Neural cell (in vitro differentiated cells): ENCODE results near the gene NGEF. TPM values are rescaled to one million over a fixed set of nuclear protein-coding genes. Genes with fewer than 3 reads are reported as not detected.

Experiments
- H2AFZ ChIP-seq: fragments of 200-600, 300-800 bp; sonication (generic), shearing (Covaris generic); 2 replicates; pipeline ENCODE4 v1.6.0; 2014; ENCODE audit warnings: low read depth, mild to moderate bottlenecking, antibody characterized with exemption, low read length, moderate library complexity
- H3F3A ChIP-seq: fragments of 200-600 bp; shearing (Covaris generic); 2 replicates; pipeline ENCODE4 v1.6.1; 2016; ENCODE audit warnings: mild to moderate bottlenecking, moderate library complexity, mixed read lengths, antibody characterized with exemption, low read length; ENCODE audit not compliant: insufficient read depth, poor library complexity, severe bottlenecking
- H3K27ac ChIP-seq: fragments of 200-600, 300-800 bp; sonication (generic), shearing (Covaris generic); 2 replicates; pipeline ENCODE4 v1.5.1; 2014; ENCODE audit warnings: mild to moderate bottlenecking, low read length, moderate library complexity
- H3K27me3 ChIP-seq: fragments of 300-800, 200-600 bp; sonication (generic), shearing (Covaris generic); 2 replicates; pipeline ENCODE4 v1.6.0; 2014; ENCODE audit warnings: mild to moderate bottlenecking, low read depth, low read length, moderate library complexity; ENCODE audit not compliant: insufficient read depth
- H3K36me3 ChIP-seq: fragments of 300-800, 200-600 bp; sonication (generic), shearing (Covaris generic); 2 replicates; pipeline ENCODE4 v1.5.1; 2014; ENCODE audit warnings: mild to moderate bottlenecking, antibody characterized with exemption, low read length, moderate library complexity; ENCODE audit not compliant: insufficient read depth
- H3K4me2 ChIP-seq: fragments of 300-800, 200-600 bp; sonication (generic), shearing (Covaris generic); 2 replicates; pipeline ENCODE4 v1.6.0; 2014; ENCODE audit warnings: mild to moderate bottlenecking, low read length
- H3K4me3 ChIP-seq: fragments of 300-800, 200-600 bp; sonication (generic), shearing (Covaris generic); 2 replicates; pipeline ENCODE4 v1.5.1; 2014; ENCODE audit warnings: mild to moderate bottlenecking, low read length, moderate library complexity
- H3K79me2 ChIP-seq: fragments of 200-600 bp; shearing (Covaris generic); replicated peaks from 2 replicates; pipeline ENCODE4 v1.6.0; 2014; ENCODE audit warnings: mild to moderate bottlenecking, low read length, moderate library complexity; ENCODE audit not compliant: insufficient read depth
- H3K9ac ChIP-seq: fragments of 300-800, 200-600 bp; sonication (generic), shearing (Covaris generic); 2 replicates; pipeline ENCODE4 v1.6.1; 2016; ENCODE audit warnings: mild to moderate bottlenecking, low read length, mixed read lengths
- H3K9me2 ChIP-seq: fragments of 200-600 bp; shearing (Covaris generic); 2 replicates; pipeline ENCODE4 v1.6.1; 2016; ENCODE audit warnings: mild to moderate bottlenecking, low read length, mixed read lengths; ENCODE audit not compliant: insufficient read depth
- H3K9me3 ChIP-seq: fragments of 200-600, 300-800 bp; sonication (generic), shearing (Covaris generic); 2 replicates; pipeline ENCODE4 v1.6.1; 2016; ENCODE audit warnings: mild to moderate bottlenecking, mixed run types, low read length, moderate library complexity, mixed read lengths
- H4K20me1 ChIP-seq: fragments of 200-600 bp; shearing (Covaris generic); 2 replicates; pipeline ENCODE4 v1.6.1; 2016; ENCODE audit warnings: mild to moderate bottlenecking, mixed run types; ENCODE audit not compliant: insufficient read depth
- EP300 ChIP-seq: fragments of 450-650 bp; conservative IDR thresholded peaks from 2 replicates; pipeline ENCODE4 v1.6.1; 2014; ENCODE audit warnings: antibody characterized with exemption, mild to moderate bottlenecking, moderate library complexity; ENCODE audit not compliant: poor library complexity, severe bottlenecking
- EZH2 ChIP-seq: fragments of 200-600, 300-800 bp; shearing (Covaris generic), sonication (generic); IDR thresholded peaks from 2 replicates; pipeline ENCODE4 v1.6.1; 2014; ENCODE audit warnings: antibody characterized with exemption, low read length, borderline replicate concordance, mild to moderate bottlenecking; ENCODE audit not compliant: insufficient read depth, poor library complexity, severe bottlenecking
- MXI1 ChIP-seq: fragments of 450-650 bp; conservative IDR thresholded peaks from 2 replicates; pipeline ENCODE4 v1.6.1; 2014; ENCODE audit warnings: antibody characterized with exemption, mild to moderate bottlenecking; ENCODE audit not compliant: poor library complexity, severe bottlenecking
- POLR2AphosphoS5 ChIP-seq: IDR thresholded peaks from 2 replicates; pipeline ENCODE4 v1.6.1; 2012
- RAD21 ChIP-seq: fragments of 450-650 bp; conservative IDR thresholded peaks from 2 replicates; pipeline ENCODE4 v1.6.1; 2014; ENCODE audit warnings: antibody characterized with exemption, mild to moderate bottlenecking, moderate library complexity
- SMC3 ChIP-seq: fragments of 450-650 bp; conservative IDR thresholded peaks from 2 replicates; pipeline ENCODE4 v1.6.1; 2014; ENCODE audit warnings: antibody characterized with exemption, mild to moderate bottlenecking, moderate library complexity; ENCODE audit not compliant: poor library complexity
- TAF1 ChIP-seq: IDR thresholded peaks from 2 replicates; pipeline ENCODE4 v1.6.1; 2012; ENCODE audit warnings: low read depth
- polyA plus RNA-seq: library from polyadenylated mRNA; depleted of rRNA; stranded (reverse); fragments of >200 nt; gene quantifications from 2 replicates; pipeline ENCODE4 v1.2.3, GENCODE V29; 2014
- TF ChIP-seq, protein P1 (sequence below): fragments of 450-650 bp; IDR thresholded peaks from 2 replicates; pipeline ENCODE4 v1.5.1; 2014; ENCODE audit warnings: antibody characterized with exemption, mild to moderate bottlenecking, moderate library complexity; ENCODE audit not compliant: poor library complexity, severe bottlenecking
- TF ChIP-seq, protein P2 (sequence below): IDR thresholded peaks from 2 replicates; pipeline ENCODE4 v1.6.1; 2012; ENCODE audit warnings: borderline replicate concordance

The NGEF gene
- polyA plus RNA-seq, 1 donor from 2014 or later, result 5.2 TPM

DNA sequence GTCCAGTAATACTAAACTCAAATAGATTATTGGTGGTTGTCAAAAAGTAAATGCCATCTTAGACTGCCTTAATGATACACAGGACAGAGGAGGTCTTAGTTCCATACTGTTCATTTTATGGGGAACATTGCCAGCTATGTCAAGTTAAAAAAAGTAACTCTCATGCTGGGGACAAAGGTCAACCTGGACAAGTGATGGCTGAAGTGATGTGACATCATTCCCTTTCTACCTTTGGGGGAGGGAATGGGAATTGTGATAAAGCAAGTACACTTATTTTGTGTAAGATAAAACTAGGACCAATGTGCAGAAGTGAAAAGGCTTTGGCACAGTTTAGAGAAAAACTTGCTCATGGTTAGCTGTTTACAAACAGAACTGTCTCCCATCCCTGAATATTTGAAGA is 167.0 kb downstream of the NGEF start:
- no peaks in the 10 kb centered on the region for H3K79me2 ChIP-seq
- TF ChIP-seq, protein P1, sequence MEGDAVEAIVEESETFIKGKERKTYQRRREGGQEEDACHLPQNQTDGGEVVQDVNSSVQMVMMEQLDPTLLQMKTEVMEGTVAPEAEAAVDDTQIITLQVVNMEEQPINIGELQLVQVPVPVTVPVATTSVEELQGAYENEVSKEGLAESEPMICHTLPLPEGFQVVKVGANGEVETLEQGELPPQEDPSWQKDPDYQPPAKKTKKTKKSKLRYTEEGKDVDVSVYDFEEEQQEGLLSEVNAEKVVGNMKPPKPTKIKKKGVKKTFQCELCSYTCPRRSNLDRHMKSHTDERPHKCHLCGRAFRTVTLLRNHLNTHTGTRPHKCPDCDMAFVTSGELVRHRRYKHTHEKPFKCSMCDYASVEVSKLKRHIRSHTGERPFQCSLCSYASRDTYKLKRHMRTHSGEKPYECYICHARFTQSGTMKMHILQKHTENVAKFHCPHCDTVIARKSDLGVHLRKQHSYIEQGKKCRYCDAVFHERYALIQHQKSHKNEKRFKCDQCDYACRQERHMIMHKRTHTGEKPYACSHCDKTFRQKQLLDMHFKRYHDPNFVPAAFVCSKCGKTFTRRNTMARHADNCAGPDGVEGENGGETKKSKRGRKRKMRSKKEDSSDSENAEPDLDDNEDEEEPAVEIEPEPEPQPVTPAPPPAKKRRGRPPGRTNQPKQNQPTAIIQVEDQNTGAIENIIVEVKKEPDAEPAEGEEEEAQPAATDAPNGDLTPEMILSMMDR, result no peak
- TF ChIP-seq, protein P2, sequence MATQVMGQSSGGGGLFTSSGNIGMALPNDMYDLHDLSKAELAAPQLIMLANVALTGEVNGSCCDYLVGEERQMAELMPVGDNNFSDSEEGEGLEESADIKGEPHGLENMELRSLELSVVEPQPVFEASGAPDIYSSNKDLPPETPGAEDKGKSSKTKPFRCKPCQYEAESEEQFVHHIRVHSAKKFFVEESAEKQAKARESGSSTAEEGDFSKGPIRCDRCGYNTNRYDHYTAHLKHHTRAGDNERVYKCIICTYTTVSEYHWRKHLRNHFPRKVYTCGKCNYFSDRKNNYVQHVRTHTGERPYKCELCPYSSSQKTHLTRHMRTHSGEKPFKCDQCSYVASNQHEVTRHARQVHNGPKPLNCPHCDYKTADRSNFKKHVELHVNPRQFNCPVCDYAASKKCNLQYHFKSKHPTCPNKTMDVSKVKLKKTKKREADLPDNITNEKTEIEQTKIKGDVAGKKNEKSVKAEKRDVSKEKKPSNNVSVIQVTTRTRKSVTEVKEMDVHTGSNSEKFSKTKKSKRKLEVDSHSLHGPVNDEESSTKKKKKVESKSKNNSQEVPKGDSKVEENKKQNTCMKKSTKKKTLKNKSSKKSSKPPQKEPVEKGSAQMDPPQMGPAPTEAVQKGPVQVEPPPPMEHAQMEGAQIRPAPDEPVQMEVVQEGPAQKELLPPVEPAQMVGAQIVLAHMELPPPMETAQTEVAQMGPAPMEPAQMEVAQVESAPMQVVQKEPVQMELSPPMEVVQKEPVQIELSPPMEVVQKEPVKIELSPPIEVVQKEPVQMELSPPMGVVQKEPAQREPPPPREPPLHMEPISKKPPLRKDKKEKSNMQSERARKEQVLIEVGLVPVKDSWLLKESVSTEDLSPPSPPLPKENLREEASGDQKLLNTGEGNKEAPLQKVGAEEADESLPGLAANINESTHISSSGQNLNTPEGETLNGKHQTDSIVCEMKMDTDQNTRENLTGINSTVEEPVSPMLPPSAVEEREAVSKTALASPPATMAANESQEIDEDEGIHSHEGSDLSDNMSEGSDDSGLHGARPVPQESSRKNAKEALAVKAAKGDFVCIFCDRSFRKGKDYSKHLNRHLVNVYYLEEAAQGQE, result no peak
- TF ChIP-seq RAD21 (no peak), POLR2AphosphoS5 (no peak), SMC3 (no peak), EP300 (no peak), EZH2 (no peak), TAF1 (no peak), MXI1 (no peak)
- no peaks in the 10 kb centered on the region for H4K20me1 ChIP-seq
- no peaks in the 10 kb centered on the region for H3K27me3 ChIP-seq
- H3K36me3 ChIP-seq, result peaks cover 11% of the 10 kb centered on the region
- no peaks in the 10 kb centered on the region for H3K9me2 ChIP-seq
- no peak overlapping the region for H3K4me3 ChIP-seq
- no peaks in the 10 kb centered on the region for H3K9me3 ChIP-seq
- no peak overlapping the region for H3K4me2 ChIP-seq
- H3K27ac ChIP-seq, result no peak overlapping the region
- H3K9ac ChIP-seq, result no peak overlapping the region
- H3F3A ChIP-seq, result no peaks in the 10 kb centered on the region
- H2AFZ ChIP-seq, result no peak overlapping the region

DNA sequence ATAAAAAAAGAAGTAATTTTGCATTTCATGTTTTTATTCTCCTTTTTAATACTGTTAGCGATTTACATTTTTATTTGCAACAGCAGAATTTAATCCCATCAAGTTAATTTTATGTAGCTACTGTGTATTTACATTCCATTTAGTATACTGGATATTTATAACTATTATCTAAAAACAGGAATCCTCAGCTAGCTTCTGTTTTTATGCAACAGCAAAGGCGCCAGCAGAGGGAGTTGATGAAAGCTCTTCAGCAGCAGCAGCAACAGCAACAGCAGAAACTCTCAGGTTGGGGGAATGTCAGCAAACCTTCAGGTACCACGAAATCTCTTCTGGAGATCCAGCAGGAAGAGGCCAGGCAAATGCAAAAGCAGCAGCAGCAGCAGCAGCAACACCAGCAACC is 169.2 kb downstream of the NGEF start:
- Histone ChIP-seq H3K9me2 (no peaks in the 10 kb centered on the region), H3F3A (no peaks in the 10 kb centered on the region), H3K9me3 (no peaks in the 10 kb centered on the region), H3K36me3 (peaks cover 16% of the 10 kb centered on the region), H3K27ac (no peak overlapping the region), H3K4me2 (no peak overlapping the region), H3K9ac (no peak overlapping the region), H3K27me3 (no peaks in the 10 kb centered on the region), H2AFZ (no peak overlapping the region), H4K20me1 (no peaks in the 10 kb centered on the region), H3K79me2 (no peaks in the 10 kb centered on the region), H3K4me3 (no peak overlapping the region)
- TF ChIP-seq POLR2AphosphoS5, result no peak
- TF ChIP-seq, protein P2, result no peak
- TF ChIP-seq EP300, result no peak
- TF ChIP-seq, protein P1, result peak; percentile 44
- no peak for TF ChIP-seq EZH2
- peak; percentile 54 for TF ChIP-seq SMC3
- TF ChIP-seq TAF1, result no peak
- TF ChIP-seq RAD21, result peak; percentile 27
- no peak for TF ChIP-seq MXI1
